HFFc6 (cell line): Measurements from ENCODE around the gene MAP3K20. TPM values are rescaled to one million over a fixed set of nuclear protein-coding genes. Genes with fewer than 3 reads are reported as not detected.

ENCODE experiments used
- DNase-seq: peaks from one replicate; pipeline ENCODE4 v3.0.0-alpha.2; 2018
- H3K27ac Mint-ChIP-seq: 2 replicates; pipeline ENCODE4 v1.8.0; 2020; ENCODE audit warnings: mild to moderate bottlenecking, mixed read lengths
- H3K27me3 Mint-ChIP-seq: 2 replicates; pipeline ENCODE4 v1.8.0; 2021; ENCODE audit warnings: mild to moderate bottlenecking, moderate library complexity, mixed read lengths; ENCODE audit not compliant: insufficient read depth
- H3K36me3 Mint-ChIP-seq: 2 replicates; pipeline ENCODE4 v1.8.0; 2021; ENCODE audit warnings: low read depth, mixed read lengths
- H3K4me1 Mint-ChIP-seq: 2 replicates; pipeline ENCODE4 v1.8.0; 2020; ENCODE audit warnings: low read depth, mixed read lengths
- H3K4me3 Mint-ChIP-seq: 2 replicates; pipeline ENCODE4 v1.8.0; 2020; ENCODE audit warnings: mild to moderate bottlenecking, moderate library complexity, mixed read lengths
- H3K9me3 Mint-ChIP-seq: 2 replicates; pipeline ENCODE4 v1.8.0; 2020; ENCODE audit warnings: mild to moderate bottlenecking, mixed read lengths
- CTCF ChIP-seq: fragments of 200-600 bp; sonication (generic); IDR thresholded peaks from 2 replicates; pipeline ENCODE4 v1.5.0; 2021; ENCODE audit warnings: antibody characterized with exemption, mild to moderate bottlenecking
- total RNA-seq, 6 experiments: library from RNA; stranded (reverse); fragmentation: NEBNext Ultra II Directional; extraction: Animal tissue kit (Norgen Biotek cat#: 25700); gene quantifications; 2 replicates in 1 of 6; 3 replicates in 5 of 6; pipeline ENCODE4 v1.2.3, GENCODE V29; 2021

Gene MAP3K20
- total RNA-seq, 6 experiments from 2014 or later, result 126 to 150 (median 134) TPM

GRCh38 chr2:173150087-173150486 is 74.4 kb downstream of the MAP3K20 start:
- no peak for TF ChIP-seq CTCF
- H3K4me3 Mint-ChIP-seq, result 0 out of 2 replicates have a peak overlapping the region, but pooled peaks have one; percentile 2
- H3K36me3 Mint-ChIP-seq, result peaks cover 24% of the 10 kb centered on the region
- H3K9me3 Mint-ChIP-seq, result no peaks in the 10 kb centered on the region
- H3K4me1 Mint-ChIP-seq, result peaks cover 95% of the 10 kb centered on the region
- peak overlapping the region; percentile 43 for H3K27ac Mint-ChIP-seq
- no peaks in the 10 kb centered on the region; the same call in 1 of the 2 replicates for H3K27me3 Mint-ChIP-seq
- DNase-seq, result peak; percentile 83

- Mint-ChIP-seq H3K4me1 (peaks cover 86% of the 10 kb centered on the region), H3K27me3 (no peaks in the 10 kb centered on the region; the same call in 1 of the 2 replicates), H3K9me3 (no peaks in the 10 kb centered on the region), H3K36me3 (peaks cover 32% of the 10 kb centered on the region), H3K27ac (peak overlapping the region; percentile 46), H3K4me3 (peak overlapping the region; percentile 7; the same call in 1 of the 2 replicates)
- no peak for TF ChIP-seq CTCF
- DNase-seq, result no peak
Observed at GRCh38 chr2:173150963-173151362, 75.3 kb downstream of the MAP3K20 start.

- Mint-ChIP-seq H3K36me3 (peaks cover 41% of the 10 kb centered on the region), H3K27ac (peak overlapping the region; percentile 46), H3K4me3 (peak overlapping the region; percentile 7), H3K9me3 (no peaks in the 10 kb centered on the region), H3K4me1 (peaks cover 78% of the 10 kb centered on the region), H3K27me3 (no peaks in the 10 kb centered on the region; the same call in 1 of the 2 replicates)
- DNase-seq, result peak; percentile 60
- TF ChIP-seq CTCF, result no peak
Observed at GRCh38 chr2:173151671-173152401, 76.2 kb downstream of the MAP3K20 start.

GRCh38 chr2:173153301-173153885 is 77.7 kb downstream of the MAP3K20 start:
- Mint-ChIP-seq H3K27ac (peak overlapping the region; percentile 73), H3K4me1 (peaks cover 76% of the 10 kb centered on the region), H3K36me3 (peaks cover 39% of the 10 kb centered on the region), H3K4me3 (no peak overlapping the region), H3K27me3 (no peaks in the 10 kb centered on the region), H3K9me3 (no peaks in the 10 kb centered on the region)
- DNase-seq, result no peak
- TF ChIP-seq CTCF, result no peak

- Mint-ChIP-seq H3K4me3 (no peak overlapping the region), H3K27ac (peak overlapping the region; percentile 23; the same call in 1 of the 2 replicates), H3K4me1 (peaks cover 66% of the 10 kb centered on the region), H3K27me3 (no peaks in the 10 kb centered on the region; the same call in 1 of the 2 replicates), H3K9me3 (no peaks in the 10 kb centered on the region), H3K36me3 (peaks cover 46% of the 10 kb centered on the region)
- DNase-seq, result no peak
- TF ChIP-seq CTCF, result no peak
Observed at GRCh38 chr2:173157676-173158293, 82.1 kb downstream of the MAP3K20 start.
